ENCODE measurements around the gene LEMD2. TPM values are rescaled to one million over a fixed set of nuclear protein-coding genes. Genes with fewer than 3 reads are reported as not detected.

Gene LEMD2
- total RNA-seq, 1 experiment from 2014 or later = 75.8 TPM

DNA sequence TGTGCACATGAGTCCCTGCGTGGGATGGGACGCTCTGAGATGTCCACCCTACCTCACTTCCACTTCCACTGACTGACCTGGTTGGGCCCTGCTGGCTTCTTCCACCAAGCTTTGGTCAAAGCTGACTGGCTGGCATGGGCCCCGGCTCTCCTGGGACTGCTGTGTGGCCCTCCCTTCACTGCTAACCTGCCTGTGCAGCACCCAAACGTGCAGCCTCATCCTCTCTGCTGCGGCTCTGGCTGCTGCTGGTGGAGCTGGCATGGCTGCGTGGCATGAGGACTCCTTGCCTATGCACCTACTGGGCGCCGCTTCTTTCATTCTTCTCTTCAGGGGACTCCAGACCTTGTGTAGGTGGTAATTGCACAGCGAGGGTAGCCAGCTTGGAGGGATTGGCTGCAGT, 23.6 kb downstream of the LEMD2 start:
- POLR2A ChIA-PET (ENCODE audit: low non-redundant PET) = no interaction called here
- Histone ChIP-seq H3K9me3 (ENCODE audit: low read depth, low read length, poor library complexity, severe bottlenecking) (no peaks in the 10 kb centered on the region), H3K27me3 (replicated peaks; ENCODE audit: insufficient read depth, low read depth, low read length, poor library complexity) (no peaks in the 10 kb centered on the region), H3K4me1 (ENCODE audit: insufficient read depth, low read length, poor library complexity, severe bottlenecking) (peaks cover 26% of the 10 kb centered on the region), H3K27ac (ENCODE audit: low read depth, low read length, poor library complexity, severe bottlenecking) (no peak overlapping the region), H3K4me3 (ENCODE audit: low read depth, low read length, poor library complexity, severe bottlenecking) (no peak overlapping the region), H3K36me3 (ENCODE audit: insufficient read depth, low read length, poor library complexity, severe bottlenecking) (no peaks in the 10 kb centered on the region)
- CTCF ChIA-PET = no interaction called here
- DNase-seq (ENCODE audit: low spot score) = no peak
- no TSS peak for BruUV-seq (replicated peaks)
- intact Hi-C loops (cut with micrococcal nuclease; ENCODE audit: unreplicated experiment) = no loop called here
- TF ChIP-seq EZH2 (IDR thresholded peaks at IDR 0.05; ENCODE audit: borderline replicate concordance, low read depth, low read length, poor library complexity, severe bottlenecking) = no peak
- TF ChIP-seq, protein P1, sequence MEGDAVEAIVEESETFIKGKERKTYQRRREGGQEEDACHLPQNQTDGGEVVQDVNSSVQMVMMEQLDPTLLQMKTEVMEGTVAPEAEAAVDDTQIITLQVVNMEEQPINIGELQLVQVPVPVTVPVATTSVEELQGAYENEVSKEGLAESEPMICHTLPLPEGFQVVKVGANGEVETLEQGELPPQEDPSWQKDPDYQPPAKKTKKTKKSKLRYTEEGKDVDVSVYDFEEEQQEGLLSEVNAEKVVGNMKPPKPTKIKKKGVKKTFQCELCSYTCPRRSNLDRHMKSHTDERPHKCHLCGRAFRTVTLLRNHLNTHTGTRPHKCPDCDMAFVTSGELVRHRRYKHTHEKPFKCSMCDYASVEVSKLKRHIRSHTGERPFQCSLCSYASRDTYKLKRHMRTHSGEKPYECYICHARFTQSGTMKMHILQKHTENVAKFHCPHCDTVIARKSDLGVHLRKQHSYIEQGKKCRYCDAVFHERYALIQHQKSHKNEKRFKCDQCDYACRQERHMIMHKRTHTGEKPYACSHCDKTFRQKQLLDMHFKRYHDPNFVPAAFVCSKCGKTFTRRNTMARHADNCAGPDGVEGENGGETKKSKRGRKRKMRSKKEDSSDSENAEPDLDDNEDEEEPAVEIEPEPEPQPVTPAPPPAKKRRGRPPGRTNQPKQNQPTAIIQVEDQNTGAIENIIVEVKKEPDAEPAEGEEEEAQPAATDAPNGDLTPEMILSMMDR (conservative IDR thresholded peaks at IDR 0.05; ENCODE audit: low read depth, low read length) = no peak

DNA sequence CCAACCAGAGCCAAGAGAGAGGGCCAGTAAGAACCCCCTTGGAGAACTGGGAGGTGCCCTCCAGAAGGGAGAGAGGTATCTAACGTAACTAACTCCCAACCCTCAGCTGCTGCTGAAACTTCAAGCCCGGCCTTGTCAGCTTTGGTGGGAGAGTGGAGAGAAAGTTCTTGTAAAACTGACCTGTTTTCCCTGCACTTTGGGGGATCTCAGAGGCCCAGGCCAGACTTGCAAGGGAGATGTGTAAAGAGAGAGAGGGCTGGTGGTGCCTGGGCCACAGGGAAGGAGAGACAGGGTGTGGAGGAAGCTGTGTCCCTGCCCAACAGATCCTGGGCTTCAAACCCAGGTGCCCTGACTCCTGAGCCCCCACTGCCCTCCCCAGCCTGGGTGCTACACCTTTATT, 24.9 kb downstream of the LEMD2 start:
- Histone ChIP-seq H3K9me3 (ENCODE audit: low read depth, low read length, poor library complexity, severe bottlenecking) (no peaks in the 10 kb centered on the region), H3K36me3 (ENCODE audit: insufficient read depth, low read length, poor library complexity, severe bottlenecking) (no peaks in the 10 kb centered on the region), H3K27me3 (replicated peaks; ENCODE audit: insufficient read depth, low read depth, low read length, poor library complexity) (no peaks in the 10 kb centered on the region), H3K4me3 (ENCODE audit: low read depth, low read length, poor library complexity, severe bottlenecking) (no peak overlapping the region), H3K27ac (ENCODE audit: low read depth, low read length, poor library complexity, severe bottlenecking) (no peak overlapping the region), H3K4me1 (ENCODE audit: insufficient read depth, low read length, poor library complexity, severe bottlenecking) (peaks cover 13% of the 10 kb centered on the region)
- DNase-seq (ENCODE audit: low spot score) = no peak
- intact Hi-C loops (cut with micrococcal nuclease; ENCODE audit: unreplicated experiment) = no loop called here
- TF ChIP-seq EZH2 (IDR thresholded peaks at IDR 0.05; ENCODE audit: borderline replicate concordance, low read depth, low read length, poor library complexity, severe bottlenecking) = no peak
- TF ChIP-seq, protein P1 (conservative IDR thresholded peaks at IDR 0.05; ENCODE audit: low read depth, low read length) = no peak
- BruUV-seq (replicated peaks) = no TSS peak
- ChIA-PET POLR2A (ENCODE audit: low non-redundant PET) (no interaction called here), CTCF (no interaction called here)

DNA sequence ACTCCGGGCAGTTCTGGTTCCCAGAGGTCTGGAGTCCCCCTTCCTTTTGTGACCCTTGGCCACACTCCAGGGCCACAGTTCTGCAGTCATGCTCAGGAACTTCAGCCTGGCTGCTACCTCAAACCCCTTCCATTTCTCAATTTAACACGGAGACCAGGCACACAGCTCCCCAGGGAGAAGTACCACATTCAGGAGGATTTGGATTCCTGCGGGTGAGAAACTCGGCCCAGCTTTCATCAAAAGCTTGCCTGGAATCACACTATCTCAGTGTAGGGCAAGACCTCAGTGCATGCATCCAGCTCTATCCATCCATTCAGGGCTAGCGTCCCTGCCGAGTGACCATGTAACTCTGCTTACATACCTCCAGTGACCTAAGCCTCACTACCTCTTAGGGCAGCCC, 25.4 kb downstream of the LEMD2 start:
- no peaks in the 10 kb centered on the region for H3K27me3 ChIP-seq (replicated peaks; ENCODE audit: insufficient read depth, low read depth, low read length, poor library complexity)
- H3K9me3 ChIP-seq (ENCODE audit: low read depth, low read length, poor library complexity, severe bottlenecking) = no peaks in the 10 kb centered on the region
- H3K27ac ChIP-seq (ENCODE audit: low read depth, low read length, poor library complexity, severe bottlenecking) = no peak overlapping the region
- no peak for DNase-seq (ENCODE audit: low spot score)
- H3K4me3 ChIP-seq (ENCODE audit: low read depth, low read length, poor library complexity, severe bottlenecking) = no peak overlapping the region
- no peaks in the 10 kb centered on the region for H3K36me3 ChIP-seq (ENCODE audit: insufficient read depth, low read length, poor library complexity, severe bottlenecking)
- no peak for TF ChIP-seq EZH2 (IDR thresholded peaks at IDR 0.05; ENCODE audit: borderline replicate concordance, low read depth, low read length, poor library complexity, severe bottlenecking)
- TF ChIP-seq, protein P1 (conservative IDR thresholded peaks at IDR 0.05; ENCODE audit: low read depth, low read length) = no peak
- POLR2A ChIA-PET (ENCODE audit: low non-redundant PET) = no interaction called here
- intact Hi-C loops (cut with micrococcal nuclease; ENCODE audit: unreplicated experiment) = no loop called here
- no TSS peak for BruUV-seq (replicated peaks)
- CTCF ChIA-PET = no interaction called here
- H3K4me1 ChIP-seq (ENCODE audit: insufficient read depth, low read length, poor library complexity, severe bottlenecking) = peaks cover 7% of the 10 kb centered on the region
